Measurements from ENCODE around the gene PLET1.

Gene PLET1

DNA sequence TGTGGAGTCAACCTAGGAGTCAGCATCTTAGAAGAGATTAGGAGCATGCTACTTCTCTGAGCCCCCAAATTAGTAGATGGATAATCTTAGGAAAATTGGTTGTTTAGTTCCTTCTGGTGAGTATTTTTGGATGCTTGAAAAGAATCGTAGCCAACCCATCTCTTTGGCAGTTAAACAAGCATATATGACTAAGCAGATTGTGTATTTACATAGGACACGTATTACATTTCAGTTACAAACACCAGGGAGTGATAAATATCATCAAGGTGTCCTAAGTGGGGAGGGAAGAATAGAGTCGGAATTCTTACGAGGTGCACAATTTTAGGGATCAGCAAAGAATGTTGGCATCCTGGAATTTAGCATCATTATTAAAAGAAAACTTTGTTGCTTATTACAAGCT is 13.5 kb downstream of the PLET1 start:
- TF ChIP-seq, protein P1, sequence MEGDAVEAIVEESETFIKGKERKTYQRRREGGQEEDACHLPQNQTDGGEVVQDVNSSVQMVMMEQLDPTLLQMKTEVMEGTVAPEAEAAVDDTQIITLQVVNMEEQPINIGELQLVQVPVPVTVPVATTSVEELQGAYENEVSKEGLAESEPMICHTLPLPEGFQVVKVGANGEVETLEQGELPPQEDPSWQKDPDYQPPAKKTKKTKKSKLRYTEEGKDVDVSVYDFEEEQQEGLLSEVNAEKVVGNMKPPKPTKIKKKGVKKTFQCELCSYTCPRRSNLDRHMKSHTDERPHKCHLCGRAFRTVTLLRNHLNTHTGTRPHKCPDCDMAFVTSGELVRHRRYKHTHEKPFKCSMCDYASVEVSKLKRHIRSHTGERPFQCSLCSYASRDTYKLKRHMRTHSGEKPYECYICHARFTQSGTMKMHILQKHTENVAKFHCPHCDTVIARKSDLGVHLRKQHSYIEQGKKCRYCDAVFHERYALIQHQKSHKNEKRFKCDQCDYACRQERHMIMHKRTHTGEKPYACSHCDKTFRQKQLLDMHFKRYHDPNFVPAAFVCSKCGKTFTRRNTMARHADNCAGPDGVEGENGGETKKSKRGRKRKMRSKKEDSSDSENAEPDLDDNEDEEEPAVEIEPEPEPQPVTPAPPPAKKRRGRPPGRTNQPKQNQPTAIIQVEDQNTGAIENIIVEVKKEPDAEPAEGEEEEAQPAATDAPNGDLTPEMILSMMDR (IDR thresholded peaks at IDR 0.05; ENCODE audit: insufficient read depth, missing control alignments) = no peak
- FAIRE-seq (no peak), DNase-seq (ENCODE audit: insufficient read length, low spot score) (no peak)

DNA sequence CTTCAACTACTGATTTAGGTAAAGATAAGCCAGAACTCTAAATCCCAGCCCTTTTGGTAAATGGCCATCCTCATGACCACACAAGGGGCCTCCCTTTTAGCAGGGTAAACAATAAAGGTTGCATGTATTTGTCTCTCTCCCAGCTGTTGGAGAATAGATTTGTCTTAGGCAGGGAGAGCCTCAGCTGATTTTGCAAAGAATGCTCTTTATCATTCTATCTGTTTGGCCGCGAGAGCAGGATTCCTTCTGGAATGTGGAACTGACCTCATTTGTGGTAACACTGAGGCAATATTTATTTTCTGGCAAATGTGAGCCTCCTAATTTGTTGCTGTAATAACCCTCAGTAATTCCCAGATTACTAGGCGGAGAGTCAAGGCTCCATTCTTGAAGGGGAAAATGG is 19.2 kb downstream of the PLET1 start:
- TF ChIP-seq, protein P1 (IDR thresholded peaks at IDR 0.05; ENCODE audit: insufficient read depth, missing control alignments) = no peak
- FAIRE-seq (no peak), DNase-seq (ENCODE audit: insufficient read length, low spot score) (no peak)

DNA sequence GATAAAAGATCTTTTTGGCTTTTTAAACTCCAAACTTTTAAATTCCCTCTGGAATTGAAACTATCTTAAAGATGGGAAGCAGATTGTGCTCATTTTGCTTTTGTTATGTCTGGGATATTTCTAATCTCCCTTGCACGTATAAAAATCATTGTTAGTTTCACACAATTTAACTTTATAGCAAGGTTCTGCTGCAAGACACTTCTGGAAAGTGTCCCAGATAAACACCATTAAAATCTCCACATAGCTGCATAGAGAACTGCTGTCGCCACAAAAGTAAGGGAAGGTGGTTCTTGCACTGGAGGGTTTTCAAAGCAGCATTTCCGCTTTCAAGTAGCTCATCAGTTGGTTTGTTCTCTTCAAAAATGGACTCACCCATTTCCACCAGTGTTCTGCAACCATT is 22.6 kb downstream of the PLET1 start:
- TF ChIP-seq, protein P1 (IDR thresholded peaks at IDR 0.05; ENCODE audit: insufficient read depth, missing control alignments) = no peak

DNA sequence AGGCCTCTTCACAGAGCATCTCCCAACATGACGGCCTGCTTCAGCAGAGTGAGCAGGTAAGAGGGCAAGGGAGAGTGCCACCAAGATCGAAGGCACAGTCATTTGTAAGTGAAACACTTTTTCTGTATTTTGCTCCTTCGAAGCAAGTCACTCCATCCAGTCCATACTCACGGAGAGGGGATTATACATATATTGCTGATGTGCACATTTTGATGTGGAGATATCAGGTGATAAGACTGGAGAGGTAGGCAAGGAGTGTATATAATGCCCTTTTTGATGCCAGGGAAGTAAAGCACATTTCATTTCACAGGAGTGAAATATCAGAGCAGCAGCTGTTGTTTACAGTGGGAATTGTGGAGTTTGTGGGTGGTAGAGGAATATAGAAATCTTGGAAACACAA is 23.2 kb downstream of the PLET1 start:
- TF ChIP-seq, protein P1 (IDR thresholded peaks at IDR 0.05; ENCODE audit: insufficient read depth, missing control alignments) = no peak
- FAIRE-seq = no peak
- no peak for DNase-seq (ENCODE audit: insufficient read length, low spot score)

More for the DNA sequence above, 22.6 kb downstream of the PLET1 start:
- DNase-seq (ENCODE audit: insufficient read length, low spot score) (no peak), FAIRE-seq (no peak)

DNA sequence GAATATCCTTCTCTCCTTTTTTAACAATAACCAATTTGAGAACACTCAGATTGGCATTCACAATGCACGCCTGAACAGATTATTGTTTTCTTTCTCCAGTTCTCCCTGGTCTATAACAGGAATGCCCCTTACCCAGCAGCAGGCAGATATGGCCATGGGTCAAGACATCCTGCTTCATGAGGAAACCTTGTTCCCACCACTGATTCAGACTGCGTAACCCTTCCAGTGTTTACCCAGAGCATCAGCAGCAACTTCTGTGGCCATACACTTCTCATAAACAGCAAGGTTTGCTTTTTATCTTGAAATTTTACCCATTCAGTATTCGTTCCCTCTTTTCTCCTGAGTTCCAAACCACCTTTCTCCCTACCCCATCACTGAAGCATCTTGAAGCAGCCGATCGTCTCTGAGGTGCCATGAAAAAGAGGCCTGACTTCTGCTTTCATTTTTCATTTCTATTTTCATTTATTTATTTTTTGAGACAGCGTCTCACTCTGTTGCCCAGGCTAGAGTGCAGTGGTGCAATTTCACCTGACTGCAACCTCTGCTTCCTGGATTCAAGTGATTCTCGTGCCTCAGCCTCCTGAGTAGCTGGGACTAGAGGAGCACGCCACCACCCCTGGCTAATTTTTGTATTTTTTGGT is 24.8 kb downstream of the PLET1 start:
- DNase-seq (ENCODE audit: insufficient read length, low spot score) = no peak
- FAIRE-seq = no peak
- TF ChIP-seq, protein P1 (IDR thresholded peaks at IDR 0.05; ENCODE audit: insufficient read depth, missing control alignments) = no peak

DNA sequence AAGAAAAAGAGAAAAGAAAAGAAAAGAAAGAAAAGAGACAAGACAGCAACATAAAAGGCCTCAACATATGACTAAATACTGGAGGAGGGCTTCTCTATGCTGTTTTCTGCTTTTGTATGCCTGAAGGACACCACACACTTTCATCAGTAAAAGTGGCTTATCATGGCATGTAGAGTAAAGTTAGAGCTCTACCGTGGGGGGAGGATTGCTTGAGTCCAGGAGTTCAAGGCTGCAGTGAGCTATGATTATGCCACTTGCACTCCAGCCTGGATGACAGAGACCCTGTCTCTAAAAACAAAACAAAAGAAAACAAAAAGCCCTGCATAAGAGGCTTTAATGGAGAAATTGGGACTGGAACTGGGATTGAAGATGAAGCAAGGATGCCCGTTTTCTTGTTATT is 28.7 kb downstream of the PLET1 start:
- TF ChIP-seq, protein P1 (IDR thresholded peaks at IDR 0.05; ENCODE audit: insufficient read depth, missing control alignments) = no peak
- no peak for DNase-seq (ENCODE audit: insufficient read length, low spot score)
- no peak for FAIRE-seq

DNA sequence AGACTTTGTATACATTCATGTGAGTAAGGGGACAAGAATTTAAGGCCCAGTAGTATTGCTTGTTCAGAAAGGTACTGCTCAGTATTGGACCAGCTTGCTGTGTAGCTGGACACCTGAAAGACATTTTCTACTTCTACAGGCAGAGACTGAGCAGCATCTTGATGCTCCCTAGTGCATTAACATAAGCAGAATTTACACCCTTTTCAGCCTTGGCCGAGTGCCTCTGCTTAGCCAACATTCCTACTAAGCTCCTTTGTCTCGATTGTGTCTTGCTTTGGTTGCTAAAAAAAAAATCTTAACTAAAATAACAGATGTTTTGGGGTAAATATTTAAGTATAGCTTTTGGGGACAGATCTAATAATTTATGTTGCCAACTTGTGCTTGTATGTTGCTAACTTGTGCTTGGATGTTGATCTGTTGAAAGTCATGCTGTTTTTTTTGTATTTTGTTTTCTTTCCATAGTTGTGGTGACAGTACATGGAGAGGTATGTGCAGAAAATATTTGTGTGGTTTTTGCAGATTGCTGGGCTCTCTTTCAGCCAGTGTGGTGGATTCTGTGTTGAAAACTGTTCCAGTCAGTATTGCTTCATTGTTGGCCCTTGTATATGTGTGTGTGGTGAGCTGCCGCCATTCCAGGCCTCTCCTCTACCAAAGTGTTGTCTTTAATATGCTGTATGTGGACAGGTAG is 30.8 kb downstream of the PLET1 start:
- FAIRE-seq (no peak), DNase-seq (ENCODE audit: insufficient read length, low spot score) (no peak)
- TF ChIP-seq, protein P1 (IDR thresholded peaks at IDR 0.05; ENCODE audit: insufficient read depth, missing control alignments) = no peak
